IMR-90 (cell line): ENCODE measurements around the gene SLC66A2. TPM values are rescaled to one million over a fixed set of nuclear protein-coding genes. Genes with fewer than 3 reads are reported as not detected.

Experiments
- ATAC-seq: fragments of 200-7000 bp; cut with Tn5 transposase; 2 replicates; pipeline ENCODE4 v1.9.1; 2020; ENCODE audit warnings: low read depth, mild to moderate bottlenecking, moderate library complexity
- BruUV-seq: library from RNA; stranded (reverse); fragments of 400-500 nt; replicated peaks from 2 replicates; lab custom pipeline; 2021; lab: Mats Ljungman, UMichigan
- CTCF ChIA-PET: fragments of 300-600 bp; formaldehyde crosslinking; extraction: SDS; loops from one replicate; lab custom pipeline; 2021; ENCODE audit warnings: antibody characterized with exemption; lab: Yijun Ruan, JAX
- POLR2A ChIA-PET: fragments of 300-600 bp; sonication (Branson Sonifier 250); formaldehyde crosslinking; loops from one replicate; lab custom pipeline; 2022; ENCODE audit warnings: antibody characterized with exemption; ENCODE audit not compliant: unreplicated experiment; lab: Charles Lee
- DNase-seq: peaks from one replicate; pipeline ENCODE4 v3.0.0; 2013
- H2AFZ ChIP-seq: replicated peaks from 2 replicates; pipeline ENCODE3; 2013; ENCODE audit warnings: low read length, mild to moderate bottlenecking; ENCODE audit not compliant: poor library complexity
- H2AK5ac ChIP-seq: 2 replicates; pipeline ENCODE4 v1.6.1; 2013; ENCODE audit warnings: low read depth, low read length, inconsistent platforms
- H2AK9ac ChIP-seq: replicated peaks from 2 replicates; pipeline ENCODE3; 2013; ENCODE audit warnings: mild to moderate bottlenecking, low read depth, low read length, moderate library complexity; ENCODE audit not compliant: poor library complexity
- H2BK120ac ChIP-seq: 2 replicates; pipeline ENCODE4 v1.6.1; 2013; ENCODE audit warnings: low read depth, low read length, inconsistent platforms
- H2BK15ac ChIP-seq: 3 replicates; pipeline ENCODE4 v1.6.1; 2013; ENCODE audit warnings: low read depth, low read length, inconsistent platforms
- H2BK20ac ChIP-seq: 2 replicates; pipeline ENCODE4 v1.6.1; 2013; ENCODE audit warnings: low read depth, mild to moderate bottlenecking, inconsistent platforms, low read length, moderate library complexity
- H2BK5ac ChIP-seq: 2 replicates; pipeline ENCODE4 v1.6.1; 2013; ENCODE audit warnings: mild to moderate bottlenecking, low read depth, low read length, inconsistent platforms; ENCODE audit not compliant: poor library complexity, severe bottlenecking
- H3K14ac ChIP-seq: replicated peaks from 2 replicates; pipeline ENCODE4 v1.6.1; 2013; ENCODE audit warnings: low read depth, low read length, inconsistent platforms
- H3K18ac ChIP-seq: 2 replicates; pipeline ENCODE4 v1.6.1; 2013; ENCODE audit warnings: low read depth, low read length, control low read depth
- H3K23ac ChIP-seq: 2 replicates; pipeline ENCODE4 v1.6.1; 2013; ENCODE audit warnings: low read depth, low read length, inconsistent platforms
- H3K27ac ChIP-seq: 2 replicates; pipeline ENCODE4 v1.5.1; 2013; ENCODE audit warnings: mild to moderate bottlenecking, control low read depth, low read length; ENCODE audit not compliant: insufficient read depth
- H3K27me3 ChIP-seq: 2 replicates; pipeline ENCODE4 v1.6.1; 2013; ENCODE audit warnings: low read length; ENCODE audit not compliant: control insufficient read depth, insufficient read depth
- H3K36me3 ChIP-seq: 2 replicates; pipeline ENCODE4 v1.6.1; 2013; ENCODE audit warnings: low read length, mixed read lengths; ENCODE audit not compliant: control insufficient read depth, insufficient read depth
- H3K4ac ChIP-seq: 2 replicates; pipeline ENCODE4 v1.6.1; 2013; ENCODE audit warnings: low read depth, low read length, inconsistent platforms
- H3K4me1 ChIP-seq: 2 replicates; pipeline ENCODE4 v1.6.1; 2013; ENCODE audit warnings: low read length, mixed read lengths; ENCODE audit not compliant: control insufficient read depth, insufficient read depth
- H3K4me2 ChIP-seq: 2 replicates; pipeline ENCODE4 v1.6.1; 2013; ENCODE audit warnings: low read depth, mild to moderate bottlenecking, control low read depth, low read length, moderate library complexity
- H3K4me3 ChIP-seq: 2 replicates; pipeline ENCODE4 v1.5.1; 2013; ENCODE audit warnings: low read depth, mild to moderate bottlenecking, control low read depth, low read length, moderate library complexity; ENCODE audit not compliant: insufficient read depth
- H3K56ac ChIP-seq: 2 replicates; pipeline ENCODE4 v1.6.1; 2013; ENCODE audit warnings: low read length, inconsistent platforms; ENCODE audit not compliant: insufficient read depth; ENCODE audit errors: extremely low read depth
- H3K79me1 ChIP-seq, 2 experiments: 2 replicates each; pipeline ENCODE4 v1.6.1; 2013; ENCODE audit warnings: low read length in 2 of 2, inconsistent platforms in 1 of 2, low read depth in 1 of 2
- H3K9ac ChIP-seq: 2 replicates; pipeline ENCODE4 v1.6.1; 2013; ENCODE audit warnings: low read depth, low read length, control low read depth
- H3K9me1 ChIP-seq: 2 replicates; pipeline ENCODE4 v1.6.1; 2013; ENCODE audit warnings: low read length, inconsistent platforms; ENCODE audit not compliant: insufficient read depth
- H3K9me3 ChIP-seq: 2 replicates; pipeline ENCODE4 v1.6.1; 2013; ENCODE audit warnings: low read length; ENCODE audit not compliant: control insufficient read depth, insufficient read depth
- H4K20me1 ChIP-seq: 2 replicates; pipeline ENCODE4 v1.6.1; 2013; ENCODE audit warnings: low read length, inconsistent platforms; ENCODE audit not compliant: insufficient read depth
- H4K5ac ChIP-seq: 2 replicates; pipeline ENCODE4 v1.6.1; 2013; ENCODE audit warnings: mild to moderate bottlenecking, low read depth, low read length, control low read depth
- H4K8ac ChIP-seq, 2 experiments: 2 replicates each; pipeline ENCODE4 v1.6.1; 2013; ENCODE audit warnings: low read depth in 2 of 2, low read length in 2 of 2, control low read depth in 1 of 2, inconsistent platforms in 1 of 2
- H4K91ac ChIP-seq: 2 replicates; pipeline ENCODE4 v1.6.1; 2013; ENCODE audit warnings: low read depth, low read length, inconsistent platforms; ENCODE audit not compliant: insufficient read depth
- CEBPB ChIP-seq: IDR thresholded peaks from 2 replicates; pipeline ENCODE4 v1.6.1; 2012; ENCODE audit warnings: low read depth, low read length, improper control_type of control experiment
- CTCF ChIP-seq: conservative IDR thresholded peaks from 2 replicates; pipeline ENCODE4 v1.5.1; 2012; ENCODE audit warnings: mild to moderate bottlenecking, low read depth, low read length, improper control_type of control experiment
- MAZ ChIP-seq: IDR thresholded peaks from 2 replicates; pipeline ENCODE4 v1.6.1; 2012; ENCODE audit warnings: low read depth, mild to moderate bottlenecking, low read length, improper control_type of control experiment, moderate library complexity, borderline replicate concordance
- RAD21 ChIP-seq: IDR thresholded peaks from 2 replicates; pipeline ENCODE4 v1.6.1; 2012; ENCODE audit warnings: low read length, improper control_type of control experiment
- WGBS, 2 experiments: methylation state at CpG; one replicate each; pipeline versions ENCODE4 v1.1.5 to v1.1.7; 2013; ENCODE audit warnings: missing lambda C conversion rate in 2 of 2; ENCODE audit not compliant: insufficient read length in 1 of 2; ENCODE audit errors: extremely low coverage in 2 of 2; 5-methylcytosine and 5-hydroxymethylcytosine counted together
- dilution Hi-C: fragments of 300-500 bp; cut with HindIII; formaldehyde crosslinking; loops from one replicate; pipeline ENCODE4 v1.14.3; 2018; ENCODE audit warnings: low sequenced_read_pairs; ENCODE audit not compliant: unreplicated experiment
- in situ Hi-C: fragments of 300-500 bp; cut with MboI; formaldehyde crosslinking; loops from 3 replicates; pipeline ENCODE4 v1.14.3; 2019; ENCODE audit warnings: low sequenced_read_pairs, inconsistent platforms, mixed read lengths
- intact Hi-C: fragments of 100-400 bp; cut with micrococcal nuclease; formaldehyde crosslinking; loops from 2 replicates; pipeline ENCODE4 v1.10.0; 2022
- polyA plus RNA-seq, 3 experiments: library from polyadenylated mRNA; depleted of rRNA; stranded (reverse); fragments of >200 nt; gene quantifications; 2 replicates each; pipeline ENCODE4 v1.2.3, GENCODE V29; 2012; ENCODE audit warnings: low replicate concordance in 1 of 3
- total RNA-seq: library from RNA; depleted of rRNA; stranded (reverse); fragments of >200 nt; gene quantifications from 2 replicates; pipeline ENCODE4 v1.2.3, GENCODE V29; 2012

Gene SLC66A2
- total and polyA plus RNA-seq, 2 of the 4 experiments (the other 2 are of a cell fraction) = 17.6 to 23.5 TPM

GRCh38 chr18:79964330-79965118 is 13.1 kb upstream of the SLC66A2 start, which contains the start of gene HSBP1L1:
Gene HSBP1L1, plus strand, starts transcription at chr18:79964643. Its CDS starts 93 bp downstream, at chr18:79964736.
- H3K27ac ChIP-seq = peak within 1 kb of the TSS; percentile 84
- H3K4ac ChIP-seq = peak within 1 kb of the TSS; percentile 95
- H3K4me1 ChIP-seq = peaks cover 9% of the 10 kb centered on the region
- peak within 1 kb of the TSS; percentile 96 for H2BK5ac ChIP-seq
- peak within 1 kb of the TSS; percentile 97 for H3K14ac ChIP-seq
- peak within 1 kb of the TSS; percentile 69 for H4K5ac ChIP-seq
- H3K23ac ChIP-seq = peak within 1 kb of the TSS; percentile 96
- peak within 1 kb of the TSS; percentile 65 for H2BK20ac ChIP-seq
- H2AK9ac ChIP-seq = peak within 1 kb of the TSS; percentile 99
- H4K8ac ChIP-seq = peak within 1 kb of the TSS; percentile 37 to 75
- no TSS peak for BruUV-seq
- intact Hi-C loops (loop anchor here (5.0 to 10.0 kb wide), 2 partner anchors 120 to 167 kb away; partner anchors contain the start of gene KCNG2), in situ Hi-C loops (no loop called here), dilution Hi-C loops (no loop called here)
- peak; percentile 41; the same call in 1 of the 2 replicates for TF ChIP-seq MAZ
- peak; percentile 32; the same call in 1 of the 2 replicates for TF ChIP-seq CTCF
- 0 out of 2 replicates have a peak, but pooled peaks have one; percentile 10 for TF ChIP-seq RAD21
- no peak for TF ChIP-seq CEBPB
- peak within 1 kb of the TSS; percentile 66 for H3K18ac ChIP-seq
- peak within 1 kb of the TSS; percentile 79 for H2AK5ac ChIP-seq
- no peak for DNase-seq
- 0 out of 3 replicates have a peak within 1 kb of the TSS, but pooled peaks have one; percentile 10 for H2BK15ac ChIP-seq
- peaks cover 9% of the 10 kb centered on the region for H3K9me1 ChIP-seq
- H3K4me3 ChIP-seq = peak within 1 kb of the TSS; percentile 66
- peak within 1 kb of the TSS; percentile 78 for H3K9ac ChIP-seq
- H3K56ac ChIP-seq = peak within 1 kb of the TSS; percentile 51
- ATAC-seq = peak; percentile 60
- peak within 1 kb of the TSS; percentile 89 for H2AFZ ChIP-seq
- POLR2A ChIA-PET = interaction anchor here (0.6 kb wide), 1 partner anchor 70 kb away, joined by 9 read pairs; the partner anchor contains the start of gene RBFA
- 3% methylated on average over 21 of the region's 73 CpGs; no CpG with 5 or more reads in 1 of the 2 experiments for WGBS, 2 experiments
- H3K36me3 ChIP-seq = peaks cover 9% of the 10 kb centered on the region
- peaks cover 8 to 28% of the 10 kb centered on the region in 2 experiments for H3K79me1 ChIP-seq
- peak within 1 kb of the TSS; percentile 78 for H2BK120ac ChIP-seq
- H3K9me3 ChIP-seq = no peaks in the 10 kb centered on the region
- no peaks in the 10 kb centered on the region for H3K27me3 ChIP-seq
- CTCF ChIA-PET = interaction anchor here (0.9 to 1.7 kb wide), 2 partner anchors 13 to 75 kb away, joined by 3 read pairs; partner anchors contain the start of gene SLC66A2
- peak within 1 kb of the TSS; percentile 85 for H4K91ac ChIP-seq
- H3K4me2 ChIP-seq = peak within 1 kb of the TSS; percentile 90
- H4K20me1 ChIP-seq = peaks cover 13% of the 10 kb centered on the region
